ENCODE results near the gene ANP32E. TPM values are rescaled to one million over a fixed set of nuclear protein-coding genes. Genes with fewer than 3 reads are reported as not detected.

The ANP32E gene
- total and polyA plus RNA-seq, 4 donors, result 20.8 to 39.1 (median 33.2) TPM

DNA sequence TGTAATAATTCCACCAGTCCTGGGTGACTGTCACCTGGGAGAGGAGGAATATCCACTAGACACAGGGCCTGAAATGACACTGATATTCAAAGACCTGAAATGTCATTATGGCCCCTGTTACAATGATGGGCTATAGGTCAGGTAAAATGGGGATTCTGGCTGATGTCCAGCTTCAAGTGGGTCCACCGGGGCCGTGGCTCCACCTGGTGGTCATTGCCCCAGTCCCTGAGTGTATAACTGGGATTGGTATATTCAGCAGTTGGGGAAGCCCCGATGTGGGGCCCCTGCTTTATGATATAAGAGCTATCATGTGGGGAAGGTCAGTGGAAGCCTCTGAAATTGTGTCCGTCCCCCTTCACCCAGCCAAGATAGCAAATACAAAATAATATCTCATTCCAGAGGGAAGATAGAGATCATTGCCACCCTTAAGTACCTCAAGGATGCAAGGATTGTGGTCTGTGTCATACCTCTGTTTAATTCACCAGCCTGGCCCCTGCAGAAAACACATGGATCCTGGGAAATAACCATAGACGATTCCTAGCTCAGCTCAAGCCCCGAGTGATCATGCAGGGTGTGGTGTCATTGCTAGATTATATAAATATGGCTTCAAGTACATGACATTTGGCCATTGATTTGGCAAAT lies 66.8 kb downstream of the ANP32E start:
- Histone ChIP-seq H3K27ac (ENCODE audit: low read depth in 1 of 2, low read length in 1 of 2) (no peak overlapping the region), H3K4me3 (no peak overlapping the region), H3K36me3 (ENCODE audit: control insufficient read depth in 4 of 4, insufficient read depth in 4 of 4, low read length in 4 of 4) (no peaks in the 10 kb centered on the region), H3K9ac (ENCODE audit: insufficient read depth in 1 of 2, low read length in 2 of 2) (no peak overlapping the region), H3K9me3 (ENCODE audit: control insufficient read depth in 4 of 4, insufficient read depth in 3 of 4, low read length in 3 of 4) (no peaks in the 10 kb centered on the region), H3K27me3 (ENCODE audit: control insufficient read depth in 3 of 3, insufficient read depth in 3 of 3, low read length in 2 of 3) (no peaks in the 10 kb centered on the region), H3K4me1 (ENCODE audit: control insufficient read depth in 5 of 5, insufficient read depth in 5 of 5, low read length in 5 of 5) (peaks cover 0 to 11% (median 2%) of the 10 kb centered on the region in 5 donors)
- peak; percentile 63 for ATAC-seq (ENCODE audit: insufficient read depth, low FRiP score)
- TF ChIP-seq, protein P1, sequence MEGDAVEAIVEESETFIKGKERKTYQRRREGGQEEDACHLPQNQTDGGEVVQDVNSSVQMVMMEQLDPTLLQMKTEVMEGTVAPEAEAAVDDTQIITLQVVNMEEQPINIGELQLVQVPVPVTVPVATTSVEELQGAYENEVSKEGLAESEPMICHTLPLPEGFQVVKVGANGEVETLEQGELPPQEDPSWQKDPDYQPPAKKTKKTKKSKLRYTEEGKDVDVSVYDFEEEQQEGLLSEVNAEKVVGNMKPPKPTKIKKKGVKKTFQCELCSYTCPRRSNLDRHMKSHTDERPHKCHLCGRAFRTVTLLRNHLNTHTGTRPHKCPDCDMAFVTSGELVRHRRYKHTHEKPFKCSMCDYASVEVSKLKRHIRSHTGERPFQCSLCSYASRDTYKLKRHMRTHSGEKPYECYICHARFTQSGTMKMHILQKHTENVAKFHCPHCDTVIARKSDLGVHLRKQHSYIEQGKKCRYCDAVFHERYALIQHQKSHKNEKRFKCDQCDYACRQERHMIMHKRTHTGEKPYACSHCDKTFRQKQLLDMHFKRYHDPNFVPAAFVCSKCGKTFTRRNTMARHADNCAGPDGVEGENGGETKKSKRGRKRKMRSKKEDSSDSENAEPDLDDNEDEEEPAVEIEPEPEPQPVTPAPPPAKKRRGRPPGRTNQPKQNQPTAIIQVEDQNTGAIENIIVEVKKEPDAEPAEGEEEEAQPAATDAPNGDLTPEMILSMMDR (IDR thresholded peaks at IDR 0.05; ENCODE audit: control extremely low read depth, extremely low read depth), result peak; percentile 54
- DNase-seq, result peak; percentile 65 to 73 (median 68)
- 19 to 25% methylated on average over 6 of the region's 6 CpGs for WGBS, 2 donors

Small RNA genes within 50 kb of the gene (small RNA-seq; reads per million reads assigned to genes)
- gene RN7SL480P (ENCODE audit: low replicate concordance) (not detected), gene RNU2-17P (ENCODE audit: low replicate concordance) (1.1 reads per million, percentile 83 among the genes with 10 or more reads in this experiment)

Other genes starting within 250 kb of the ANP32E start
- gene OTUD7B, start 225.4 kb downstream of the ANP32E start, total RNA-seq, result 10 to 100 TPM; 26.4 to 28.3 TPM
- 1 to 10 TPM; 4.0 to 7.9 TPM for gene OTUD7B, start 225.4 kb downstream of the ANP32E start, polyA plus RNA-seq
- gene VPS45, start 168.3 kb downstream of the ANP32E start, total RNA-seq, result 10 to 100 TPM; 31.0 to 86.7 TPM
- gene VPS45, start 168.3 kb downstream of the ANP32E start, polyA plus RNA-seq, result 10 to 100 TPM; 16.3 to 21.1 TPM
- 10 to 100 TPM; 41.6 to 60.6 TPM for gene PLEKHO1, start 86.2 kb downstream of the ANP32E start, total RNA-seq
- 10 to 100 TPM; 59.7 to 88.0 TPM for gene PLEKHO1, start 86.2 kb downstream of the ANP32E start, polyA plus RNA-seq
- gene CA14, start 21.7 kb upstream of the ANP32E start, total RNA-seq, result under 1 TPM; 0.14 to 0.40 TPM
- gene CA14, start 21.7 kb upstream of the ANP32E start, polyA plus RNA-seq, result under 1 TPM; 0.19 to 0.30 TPM
- gene APH1A, start 32.9 kb upstream of the ANP32E start, total RNA-seq, result 100 to 1,000 TPM in 1 of 2 donors, 10 to 100 TPM in 1; 95.0 to 142 TPM
- gene APH1A, start 32.9 kb upstream of the ANP32E start, polyA plus RNA-seq, result 100 to 1,000 TPM; 128 to 164 TPM
- gene C1orf54, start 36.7 kb upstream of the ANP32E start, total RNA-seq, result 10 to 100 TPM in 1 of 2 donors, 1 to 10 TPM in 1; 7.0 to 39.6 TPM
- gene C1orf54, start 36.7 kb upstream of the ANP32E start, polyA plus RNA-seq, result 10 to 100 TPM in 1 of 2 donors, 1 to 10 TPM in 1; 9.7 to 21.3 TPM
- gene CIART, start 46.4 kb upstream of the ANP32E start, total RNA-seq, result 1 to 10 TPM; 1.3 to 6.5 TPM
- 1 to 10 TPM; 3.4 to 8.0 TPM for gene CIART, start 46.4 kb upstream of the ANP32E start, polyA plus RNA-seq
- 10 to 100 TPM; 31.4 to 53.1 TPM for gene MRPS21, start 57.7 kb upstream of the ANP32E start, total RNA-seq
- gene MRPS21, start 57.7 kb upstream of the ANP32E start, polyA plus RNA-seq, result 100 to 1,000 TPM in 1 of 2 donors, 10 to 100 TPM in 1; 48.5 to 169 TPM
- 10 to 100 TPM; 52.8 to 89.6 TPM for gene PRPF3, start 85.4 kb upstream of the ANP32E start, total RNA-seq
- 10 to 100 TPM; 33.2 to 36.8 TPM for gene PRPF3, start 85.4 kb upstream of the ANP32E start, polyA plus RNA-seq
- 10 to 100 TPM; 22.2 to 27.8 TPM for gene RPRD2, start 128.0 kb upstream of the ANP32E start, total RNA-seq
- 1 to 10 TPM; 7.1 to 7.2 TPM for gene RPRD2, start 128.0 kb upstream of the ANP32E start, polyA plus RNA-seq